PC-3 (cell line): ENCODE results near the gene CERS1.

Experiments used
- EZH2 ChIP-seq: fragments of 300-600 bp; sonication (generic); IDR thresholded peaks from one replicate; pipeline ENCODE4 v1.6.1; 2017; ENCODE audit warnings: antibody characterized with exemption, mild to moderate bottlenecking, low read length; ENCODE audit not compliant: unreplicated experiment
- TF ChIP-seq, protein P1 (sequence below): fragments of 300-600 bp; sonication (generic); conservative IDR thresholded peaks from 2 replicates; pipeline ENCODE4 v1.5.1; 2017; ENCODE audit warnings: antibody characterized with exemption, low read depth, mild to moderate bottlenecking, low read length

DNA sequence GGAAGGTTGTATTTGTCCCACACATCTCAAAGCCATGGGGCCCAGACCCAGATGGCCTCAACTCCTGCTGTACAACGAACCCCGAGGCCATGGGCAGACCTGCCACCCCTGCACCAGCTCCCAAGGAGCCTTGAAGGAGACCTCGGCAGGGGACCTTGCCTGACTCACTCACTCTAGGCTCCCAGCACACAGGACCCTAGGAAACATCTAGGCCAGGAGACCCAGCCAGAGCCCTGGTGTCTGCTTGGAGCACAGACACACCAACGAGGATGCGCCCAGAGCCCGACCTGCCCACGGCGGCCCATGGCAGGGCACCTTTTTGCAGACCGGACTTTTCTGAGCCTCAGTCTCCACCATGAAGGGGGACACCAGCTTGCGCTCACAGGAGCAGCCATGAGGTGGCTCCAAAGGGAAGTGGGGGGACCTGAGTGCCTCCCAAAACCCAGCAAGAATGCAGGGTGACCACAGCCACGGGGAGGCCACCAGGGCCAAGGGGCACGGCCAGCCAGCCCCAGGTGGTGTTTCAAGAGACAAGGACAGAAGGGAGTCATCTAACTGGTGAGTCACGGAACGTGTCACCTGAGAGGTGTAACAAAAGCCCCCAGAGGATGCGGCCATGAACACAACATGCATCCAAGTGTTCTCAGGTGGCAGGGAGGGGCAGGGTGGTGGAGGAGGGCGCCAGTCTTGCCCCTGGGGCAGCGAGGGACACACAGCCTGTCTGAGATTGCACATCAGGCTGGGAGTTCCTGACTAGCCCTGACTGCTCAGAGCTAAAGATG lies 4.9 kb upstream of the CERS1 start:
- TF ChIP-seq, protein P1, sequence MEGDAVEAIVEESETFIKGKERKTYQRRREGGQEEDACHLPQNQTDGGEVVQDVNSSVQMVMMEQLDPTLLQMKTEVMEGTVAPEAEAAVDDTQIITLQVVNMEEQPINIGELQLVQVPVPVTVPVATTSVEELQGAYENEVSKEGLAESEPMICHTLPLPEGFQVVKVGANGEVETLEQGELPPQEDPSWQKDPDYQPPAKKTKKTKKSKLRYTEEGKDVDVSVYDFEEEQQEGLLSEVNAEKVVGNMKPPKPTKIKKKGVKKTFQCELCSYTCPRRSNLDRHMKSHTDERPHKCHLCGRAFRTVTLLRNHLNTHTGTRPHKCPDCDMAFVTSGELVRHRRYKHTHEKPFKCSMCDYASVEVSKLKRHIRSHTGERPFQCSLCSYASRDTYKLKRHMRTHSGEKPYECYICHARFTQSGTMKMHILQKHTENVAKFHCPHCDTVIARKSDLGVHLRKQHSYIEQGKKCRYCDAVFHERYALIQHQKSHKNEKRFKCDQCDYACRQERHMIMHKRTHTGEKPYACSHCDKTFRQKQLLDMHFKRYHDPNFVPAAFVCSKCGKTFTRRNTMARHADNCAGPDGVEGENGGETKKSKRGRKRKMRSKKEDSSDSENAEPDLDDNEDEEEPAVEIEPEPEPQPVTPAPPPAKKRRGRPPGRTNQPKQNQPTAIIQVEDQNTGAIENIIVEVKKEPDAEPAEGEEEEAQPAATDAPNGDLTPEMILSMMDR: no peak
- no peak for TF ChIP-seq EZH2
